Upper lobe of right lung (tissue), 1 donor: Measurements from ENCODE around the gene ZNF460. TPM values are rescaled to one million over a fixed set of nuclear protein-coding genes. Genes with fewer than 3 reads are reported as not detected.

Experiments used
- ATAC-seq: fragments of 200-7000 bp; cut with Tn5 transposase; one replicate; pipeline ENCODE4 v1.9.1; 2020; ENCODE audit warnings: mild to moderate bottlenecking, moderate library complexity
- DNase-seq: peaks from one replicate; pipeline ENCODE4 v3.0.0-alpha.2; 2020
- H3K27ac ChIP-seq: fragments of 200-600 bp; one replicate; pipeline ENCODE4 v1.8.0; 2022
- H3K27me3 ChIP-seq: fragments of 200-600 bp; one replicate; pipeline ENCODE4 v1.8.0; 2022; ENCODE audit warnings: mild to moderate bottlenecking
- H3K36me3 ChIP-seq: fragments of 200-600 bp; one replicate; pipeline ENCODE4 v1.8.0; 2022
- H3K4me1 ChIP-seq: fragments of 200-600 bp; one replicate; pipeline ENCODE4 v1.8.0; 2022
- H3K4me3 ChIP-seq: fragments of 200-600 bp; one replicate; pipeline ENCODE4 v1.8.0; 2022; ENCODE audit warnings: mild to moderate bottlenecking
- H3K9me3 ChIP-seq: fragments of 200-600 bp; one replicate; pipeline ENCODE4 v1.8.0; 2022
- intact Hi-C: fragments of 100-400 bp; cut with DNase I; formaldehyde crosslinking; loops from one replicate; pipeline ENCODE4 v1.11.0; 2022
- total RNA-seq: library from RNA; stranded (reverse); fragmentation: NEBNext Ultra II Directional; extraction: Animal tissue kit (Norgen Biotek cat#: 25700); gene quantifications from one replicate; pipeline ENCODE4 v1.2.1, GENCODE V29; 2021
- TF ChIP-seq, protein P1 (sequence below): fragments of 200-600 bp; IDR thresholded peaks from one replicate; pipeline ENCODE4 v1.8.0; 2022; ENCODE audit warnings: antibody characterized with exemption
- donor health status: DM: no; HTN: yes; CAD: no; lungs with severe emphysema.

ZNF460 gene
- total RNA-seq, 1 donor from 2014 or later: 54.5 TPM

DNA sequence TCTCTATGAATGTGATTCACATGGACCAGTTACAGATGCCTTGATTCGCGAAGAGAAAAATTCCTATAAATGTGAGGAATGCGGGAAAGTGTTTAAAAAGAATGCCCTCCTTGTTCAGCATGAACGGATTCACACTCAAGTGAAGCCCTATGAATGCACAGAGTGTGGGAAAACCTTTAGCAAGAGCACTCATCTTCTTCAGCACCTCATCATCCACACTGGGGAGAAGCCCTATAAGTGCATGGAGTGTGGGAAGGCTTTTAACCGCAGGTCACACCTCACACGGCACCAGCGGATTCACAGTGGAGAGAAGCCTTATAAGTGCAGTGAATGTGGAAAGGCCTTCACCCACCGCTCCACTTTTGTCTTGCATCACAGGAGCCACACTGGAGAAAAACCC lies 47.7 kb downstream of the ZNF460 start:
- Histone ChIP-seq H3K4me1 (no peaks in the 10 kb centered on the region), H3K36me3 (peaks cover 57% of the 10 kb centered on the region), H3K27ac (no peak overlapping the region), H3K27me3 (no peaks in the 10 kb centered on the region), H3K9me3 (peaks cover 9% of the 10 kb centered on the region), H3K4me3 (no peak overlapping the region)
- TF ChIP-seq, protein P1, sequence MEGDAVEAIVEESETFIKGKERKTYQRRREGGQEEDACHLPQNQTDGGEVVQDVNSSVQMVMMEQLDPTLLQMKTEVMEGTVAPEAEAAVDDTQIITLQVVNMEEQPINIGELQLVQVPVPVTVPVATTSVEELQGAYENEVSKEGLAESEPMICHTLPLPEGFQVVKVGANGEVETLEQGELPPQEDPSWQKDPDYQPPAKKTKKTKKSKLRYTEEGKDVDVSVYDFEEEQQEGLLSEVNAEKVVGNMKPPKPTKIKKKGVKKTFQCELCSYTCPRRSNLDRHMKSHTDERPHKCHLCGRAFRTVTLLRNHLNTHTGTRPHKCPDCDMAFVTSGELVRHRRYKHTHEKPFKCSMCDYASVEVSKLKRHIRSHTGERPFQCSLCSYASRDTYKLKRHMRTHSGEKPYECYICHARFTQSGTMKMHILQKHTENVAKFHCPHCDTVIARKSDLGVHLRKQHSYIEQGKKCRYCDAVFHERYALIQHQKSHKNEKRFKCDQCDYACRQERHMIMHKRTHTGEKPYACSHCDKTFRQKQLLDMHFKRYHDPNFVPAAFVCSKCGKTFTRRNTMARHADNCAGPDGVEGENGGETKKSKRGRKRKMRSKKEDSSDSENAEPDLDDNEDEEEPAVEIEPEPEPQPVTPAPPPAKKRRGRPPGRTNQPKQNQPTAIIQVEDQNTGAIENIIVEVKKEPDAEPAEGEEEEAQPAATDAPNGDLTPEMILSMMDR: no peak
- no peak for DNase-seq
- no peak for ATAC-seq
- intact Hi-C loops: no loop called here

DNA sequence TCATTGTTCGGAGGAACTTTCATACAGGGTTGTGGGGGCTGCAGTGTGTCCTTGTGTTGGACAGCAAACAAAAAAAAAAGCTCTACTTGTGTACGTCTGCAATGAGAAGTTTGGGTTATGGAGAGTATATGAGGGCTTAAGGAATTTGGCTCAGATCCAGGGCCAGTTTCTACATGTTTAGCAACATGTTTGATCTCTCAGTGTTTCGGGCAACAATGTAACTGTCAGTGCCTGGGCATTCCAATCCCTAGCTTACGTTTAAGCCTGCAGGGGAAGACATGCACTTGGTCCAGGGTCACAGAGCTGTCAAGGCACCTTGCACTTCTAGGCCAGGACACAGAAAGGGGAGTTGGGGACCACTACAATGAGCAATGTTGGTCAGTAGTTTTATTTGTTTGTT lies 53.9 kb downstream of the ZNF460 start:
- Histone ChIP-seq H3K36me3 (peaks cover under 1% of the 10 kb centered on the region), H3K4me1 (no peaks in the 10 kb centered on the region), H3K27ac (no peak overlapping the region), H3K4me3 (no peak overlapping the region), H3K27me3 (no peaks in the 10 kb centered on the region), H3K9me3 (peaks cover 5% of the 10 kb centered on the region)
- intact Hi-C loops: no loop called here
- DNase-seq (no peak), ATAC-seq (no peak)
- TF ChIP-seq, protein P1: no peak

- Histone ChIP-seq H3K27ac (no peak overlapping the region), H3K27me3 (no peaks in the 10 kb centered on the region), H3K9me3 (peaks cover 1% of the 10 kb centered on the region), H3K4me1 (no peaks in the 10 kb centered on the region), H3K4me3 (no peak overlapping the region), H3K36me3 (no peaks in the 10 kb centered on the region)
- DNase-seq: no peak
- TF ChIP-seq, protein P1: no peak
- intact Hi-C loops: no loop called here
- ATAC-seq: no peak
Observed at GRCh38 chr19:57338877-57339276, 58.6 kb downstream of the ZNF460 start.

GRCh38 chr19:57342582-57342981 lies 62.3 kb downstream of the ZNF460 start:
- intact Hi-C loops: no loop called here
- DNase-seq: no peak
- H3K27ac ChIP-seq: no peak overlapping the region
- no peaks in the 10 kb centered on the region for H3K27me3 ChIP-seq
- no peak overlapping the region for H3K4me3 ChIP-seq
- no peaks in the 10 kb centered on the region for H3K36me3 ChIP-seq
- no peak for ATAC-seq
- TF ChIP-seq, protein P1: no peak
- no peaks in the 10 kb centered on the region for H3K9me3 ChIP-seq
- no peaks in the 10 kb centered on the region for H3K4me1 ChIP-seq

Other genes starting within 250 kb of the ZNF460 start
- not detected for gene USP29, start 160.5 kb upstream of the ZNF460 start, total RNA-seq
- not detected for gene ZIM3, start 135.3 kb upstream of the ZNF460 start, total RNA-seq
- not detected for gene DUXA, start 113.0 kb upstream of the ZNF460 start, total RNA-seq
- gene ZNF264, start 89.0 kb upstream of the ZNF460 start, total RNA-seq: 36.1 TPM
- gene AURKC, start 49.5 kb upstream of the ZNF460 start, total RNA-seq: 0.87 TPM
- gene ZNF805, start 39.9 kb upstream of the ZNF460 start, total RNA-seq: 14.6 TPM
- gene ZNF543, start 40.0 kb downstream of the ZNF460 start, total RNA-seq: 7.9 TPM
- gene ZNF304, start 70.8 kb downstream of the ZNF460 start, total RNA-seq: 9.3 TPM
- gene TRAPPC2B, start 83.1 kb downstream of the ZNF460 start, total RNA-seq: 7.0 TPM
- 3.3 TPM for gene ZNF547, start 83.1 kb downstream of the ZNF460 start, total RNA-seq
- gene ZNF548, start 109.4 kb downstream of the ZNF460 start, total RNA-seq: 18.6 TPM
- 12.5 TPM for gene ZNF17, start 130.7 kb downstream of the ZNF460 start, total RNA-seq
- 7.5 TPM for gene ZNF749, start 154.8 kb downstream of the ZNF460 start, total RNA-seq
- 0.75 TPM for gene VN1R1, start 176.7 kb downstream of the ZNF460 start, total RNA-seq
- 6.6 TPM for gene ZNF772, start 197.1 kb downstream of the ZNF460 start, total RNA-seq
- gene ZNF419, start 207.3 kb downstream of the ZNF460 start, total RNA-seq: 9.6 TPM
- gene ZNF773, start 219.5 kb downstream of the ZNF460 start, total RNA-seq: 7.1 TPM
- 6.4 TPM for gene ZNF549, start 246.9 kb downstream of the ZNF460 start, total RNA-seq